CD4-positive, alpha-beta T cell treated with Interferon gamma for 1 hour (primary cell): ENCODE measurements around the gene NXF1.
"Not testable (repeated sequence)": the region's sequence is repeated elsewhere in the genome, so short reads cannot be mapped to it uniquely, and the experiment has no call there.

Experiments
- DNase-seq: peaks from one replicate; pipeline ENCODE4 v3.0.0-alpha.2; 2020

Gene NXF1

DNA sequence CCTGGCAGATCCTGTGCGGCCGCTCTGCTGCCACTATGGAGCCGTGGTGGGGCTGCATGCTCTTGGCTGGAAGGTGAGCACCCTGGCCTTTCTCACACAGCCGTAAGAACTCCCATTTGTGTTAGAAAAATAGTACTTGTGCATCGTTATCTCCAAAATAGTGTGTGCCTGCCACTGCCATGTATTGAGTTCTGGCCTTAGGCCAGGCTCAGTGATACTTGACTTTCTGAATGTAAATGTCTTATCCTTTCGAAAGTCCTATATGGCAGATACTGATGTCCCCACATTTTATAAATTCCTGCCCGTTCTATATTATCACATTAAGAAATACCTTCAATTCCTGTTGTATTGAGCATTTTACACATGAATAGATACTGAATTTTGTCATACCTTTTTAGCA, 22.5 kb downstream of the NXF1 start:
- no peak for DNase-seq

- DNase-seq, result no peak
Measured at GRCh38 chr11:62778441-62778840, 26.8 kb downstream of the NXF1 start.

- DNase-seq, result no peak
Measured at GRCh38 chr11:62777389-62777788, 27.9 kb downstream of the NXF1 start.

DNA sequence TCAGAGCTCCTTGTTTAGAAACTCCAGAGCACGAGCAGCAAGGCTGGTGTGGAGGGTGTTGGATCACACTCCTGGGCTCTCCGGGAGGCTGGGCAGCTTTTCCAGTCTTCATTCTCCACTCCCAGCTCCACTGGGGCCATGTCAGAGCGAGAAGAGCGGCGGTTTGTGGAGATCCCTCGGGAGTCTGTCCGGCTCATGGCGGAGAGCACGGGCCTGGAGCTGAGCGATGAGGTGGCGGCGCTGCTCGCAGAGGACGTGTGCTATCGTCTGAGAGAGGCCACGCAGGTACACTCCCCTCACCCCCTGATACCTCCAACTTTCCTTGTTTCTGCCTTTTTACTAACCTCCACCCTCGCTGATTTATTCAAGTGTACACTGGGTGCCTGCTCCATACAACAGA, 29.6 kb downstream of the NXF1 start:
- DNase-seq, result no peak

- no peak for DNase-seq
Measured at GRCh38 chr11:62774407-62774806, 30.8 kb downstream of the NXF1 start.

DNA sequence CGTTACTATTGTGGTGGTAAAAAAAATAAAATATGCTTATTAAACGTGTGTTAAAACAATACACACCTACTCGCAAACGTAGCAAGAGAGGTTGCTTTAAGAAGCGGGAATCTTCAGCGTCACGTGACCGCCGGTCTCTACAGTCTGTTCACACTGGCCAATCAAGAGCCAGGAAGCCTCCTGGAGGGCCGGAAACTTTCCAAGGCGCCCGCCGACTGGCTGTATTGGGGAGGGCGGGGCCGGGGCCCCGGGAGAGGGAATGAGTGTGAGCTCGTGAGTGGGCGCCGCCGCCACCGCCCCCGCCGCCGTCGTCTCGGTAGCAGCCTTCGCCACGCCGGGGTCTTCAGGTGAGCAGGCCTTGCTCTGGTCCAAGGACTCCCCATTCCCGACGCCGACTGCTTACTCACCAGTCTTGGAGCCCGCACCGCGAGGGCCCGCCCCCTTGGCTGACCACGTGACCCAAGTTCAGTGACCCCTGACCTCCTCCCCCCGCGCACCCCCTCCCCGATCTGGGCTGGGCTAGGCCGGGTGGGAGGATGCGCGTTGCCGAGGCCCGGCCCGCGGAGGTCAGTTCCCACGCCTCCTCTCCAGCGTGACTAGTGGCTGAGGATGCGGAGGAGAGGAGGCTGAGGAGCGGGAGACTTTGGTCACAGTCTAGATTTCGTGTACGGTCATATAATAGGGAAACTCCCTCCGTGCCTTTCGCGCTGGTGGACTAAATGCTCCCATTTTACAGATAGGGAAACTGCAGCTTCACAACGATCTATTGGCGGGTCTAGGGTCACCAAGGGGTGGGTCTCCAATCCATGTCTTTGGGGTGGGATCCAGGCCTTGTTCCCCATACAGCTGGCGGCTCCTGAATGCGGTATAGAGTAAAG, 33.9 kb downstream of the NXF1 start, which contains the start of gene TAF6L:
Gene TAF6L (plus strand): TSS at position 253 of the 878 bp plus-strand sequence. CDS start 4,388 bp downstream, outside the sequence.
- peak; percentile 89 for DNase-seq

GRCh38 chr11:62770778-62771143, 34.5 kb downstream of the NXF1 start:
- no peak for DNase-seq

GRCh38 chr11:62760867-62761227, 44.4 kb downstream of the NXF1 start:
- not testable (repeated sequence) for DNase-seq

- no peak for DNase-seq
Measured at GRCh38 chr11:62757846-62758788, 47.1 kb downstream of the NXF1 start.

- no peak for DNase-seq
Measured at GRCh38 chr11:62755086-62755615, 50.1 kb downstream of the NXF1 start.

- peak; percentile 99 for DNase-seq
Measured at GRCh38 chr11:62753736-62754603, 51.3 kb downstream of the NXF1 start, which contains the start of gene ZBTB3. Gene ZBTB3, minus strand, starts transcription at chr11:62754160. Its CDS starts 496 bp downstream, at chr11:62753664.

DNA sequence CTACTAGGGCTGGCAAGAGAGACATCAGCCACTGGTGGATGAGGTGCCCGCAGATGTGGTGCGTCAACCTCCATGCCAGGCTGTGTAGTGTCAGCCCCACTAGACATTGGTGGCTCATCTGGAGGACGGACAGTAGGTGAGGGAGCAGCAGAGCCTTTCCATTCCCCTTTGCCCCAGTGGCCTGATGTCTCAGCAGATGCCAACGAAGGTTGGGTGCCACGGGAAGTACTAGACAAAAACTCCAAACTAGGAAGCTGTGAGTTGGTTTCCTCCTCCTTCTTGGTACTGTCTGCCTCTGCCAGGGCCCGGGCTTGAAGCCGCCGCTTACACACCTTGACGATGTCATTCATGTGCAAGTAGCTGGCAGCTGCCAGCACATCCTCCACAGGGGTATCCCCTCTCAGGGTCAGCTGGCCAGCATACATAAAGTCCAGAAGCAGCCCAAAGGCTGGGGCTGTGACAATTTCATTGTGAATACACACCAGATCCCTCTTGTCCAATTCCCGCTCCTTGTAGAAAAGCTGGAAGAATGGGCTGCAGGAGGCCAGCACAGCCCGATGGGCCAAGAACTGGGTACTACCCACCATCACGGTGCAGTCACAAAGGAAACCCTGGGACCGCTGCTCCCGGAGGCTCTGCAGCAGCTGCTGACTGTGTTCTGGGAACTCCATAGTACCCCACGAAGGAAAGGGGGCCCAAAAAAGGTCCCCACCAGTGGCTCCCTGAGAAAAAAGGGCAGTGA, 52.1 kb downstream of the NXF1 start:
- DNase-seq, result no peak

DNA sequence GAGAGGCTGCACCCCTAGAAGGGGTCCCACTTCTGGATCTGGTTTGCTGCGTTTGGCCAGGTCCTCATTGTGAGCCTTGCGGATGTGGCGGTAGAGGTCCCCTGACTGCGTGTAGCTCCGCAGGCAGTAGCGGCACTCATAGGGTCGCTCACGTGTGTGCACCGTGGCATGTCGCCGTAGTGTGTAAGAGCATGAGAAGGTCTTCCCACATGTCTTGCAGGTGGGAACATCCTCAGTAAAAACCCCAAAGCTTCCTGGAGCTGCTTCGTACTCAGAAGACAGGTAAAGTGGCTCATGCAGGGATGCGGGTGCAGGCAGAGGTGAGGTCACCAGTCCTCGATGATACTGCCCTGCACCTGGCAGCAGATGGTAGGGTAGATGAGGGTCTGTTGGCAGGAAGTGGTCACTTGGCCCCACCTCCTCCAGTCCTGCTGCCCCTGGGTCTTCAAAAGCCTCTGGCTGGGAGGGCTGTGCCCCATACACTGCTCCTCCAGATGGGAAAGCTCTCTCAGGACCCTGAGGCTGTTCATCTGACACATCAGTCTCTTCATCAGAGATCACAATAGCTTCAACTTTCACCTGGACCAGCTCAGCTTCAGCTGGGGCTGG, 53.0 kb downstream of the NXF1 start:
- DNase-seq, result no peak

DNA sequence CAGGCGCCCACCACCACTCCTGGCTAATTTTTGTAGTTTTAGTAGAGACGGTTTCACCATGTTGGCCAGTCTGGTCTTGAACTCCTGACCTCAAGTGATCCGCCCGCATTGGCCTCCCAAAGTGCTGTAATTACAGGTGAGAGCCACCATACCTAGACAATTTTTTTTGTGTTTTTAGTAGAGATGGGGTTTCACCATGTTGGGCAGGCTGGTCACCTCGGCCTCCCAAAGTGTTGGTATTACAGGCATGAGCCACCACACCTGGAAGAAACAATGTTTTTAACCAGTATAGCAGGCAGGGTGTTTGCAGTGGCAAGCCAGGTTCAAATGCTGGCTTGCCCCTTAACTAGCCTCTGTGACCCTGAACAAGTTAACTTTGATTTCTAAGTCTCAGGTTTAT, 55.3 kb downstream of the NXF1 start:
- DNase-seq, result not testable (repeated sequence)

DNA sequence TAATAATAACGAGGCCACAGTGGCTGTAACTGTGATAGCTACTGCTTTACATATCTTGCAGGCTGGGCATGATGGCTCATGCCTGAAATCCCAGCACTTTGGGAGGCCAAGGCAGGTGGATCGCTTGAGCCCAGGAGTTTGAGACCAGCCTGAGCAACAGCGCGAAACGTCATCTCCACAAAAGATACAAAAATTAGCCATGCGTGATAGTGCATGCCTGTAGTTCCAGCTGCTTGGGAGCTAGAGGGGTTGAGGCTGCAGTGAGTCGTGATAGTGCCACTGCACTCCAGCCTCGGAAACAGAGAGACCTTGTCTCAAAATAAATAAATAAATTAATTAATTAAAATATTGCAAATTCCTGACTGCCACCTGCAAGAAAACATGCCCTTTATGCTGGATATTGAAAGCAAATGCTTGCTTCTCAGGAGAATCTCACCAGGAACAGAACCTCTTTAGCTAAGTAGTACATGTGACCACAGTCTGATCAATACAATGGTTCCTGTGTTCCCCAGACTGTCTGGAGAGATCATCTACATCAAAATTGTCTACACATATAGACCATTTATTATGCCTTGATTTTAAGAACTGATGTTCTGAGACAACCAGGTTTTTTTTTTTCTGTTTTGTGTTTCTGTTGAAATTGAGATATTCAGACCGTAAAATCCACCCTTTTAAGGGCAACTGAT, 57.6 kb downstream of the NXF1 start:
- DNase-seq, result no peak
